GM12874 (cell line): ENCODE results near the gene RSF1.

Experiments used
- CTCF ChIP-seq: IDR thresholded peaks from 2 replicates; pipeline ENCODE4 v1.5.1; 2011; ENCODE audit warnings: low read depth, mild to moderate bottlenecking, control low read depth, low read length, moderate library complexity; ENCODE audit not compliant: insufficient read depth

RSF1 gene

GRCh38 chr11:77815459-77815858 lies 5.1 kb downstream of the RSF1 start:
- TF ChIP-seq CTCF: no peak

GRCh38 chr11:77814848-77815247 lies 5.7 kb downstream of the RSF1 start:
- no peak for TF ChIP-seq CTCF

GRCh38 chr11:77813256-77813655 lies 7.3 kb downstream of the RSF1 start:
- TF ChIP-seq CTCF: no peak

GRCh38 chr11:77806993-77807392 lies 13.5 kb downstream of the RSF1 start:
- TF ChIP-seq CTCF: no peak

GRCh38 chr11:77806415-77806814 lies 14.1 kb downstream of the RSF1 start:
- no peak for TF ChIP-seq CTCF

- no peak for TF ChIP-seq CTCF
Observed at GRCh38 chr11:77801477-77801876, 19.0 kb downstream of the RSF1 start.

- no peak for TF ChIP-seq CTCF
Observed at GRCh38 chr11:77800449-77800848, 20.1 kb downstream of the RSF1 start.

GRCh38 chr11:77799338-77799737 lies 21.2 kb downstream of the RSF1 start:
- no peak for TF ChIP-seq CTCF
